DMS153 treated with DMSO at 0.1 percent for 48 hours (cell line): ENCODE results near the gene USP17L24.
"Not testable (repeated sequence)": the region's sequence is repeated elsewhere in the genome, so short reads cannot be mapped to it uniquely, and the experiment has no call there.

Source experiments
- DNase-seq: peaks from one replicate; lab custom pipeline; 2025; ENCODE audit not compliant: unreplicated experiment; lab: John Stamatoyannopoulos, UW

USP17L24 gene, protein sequence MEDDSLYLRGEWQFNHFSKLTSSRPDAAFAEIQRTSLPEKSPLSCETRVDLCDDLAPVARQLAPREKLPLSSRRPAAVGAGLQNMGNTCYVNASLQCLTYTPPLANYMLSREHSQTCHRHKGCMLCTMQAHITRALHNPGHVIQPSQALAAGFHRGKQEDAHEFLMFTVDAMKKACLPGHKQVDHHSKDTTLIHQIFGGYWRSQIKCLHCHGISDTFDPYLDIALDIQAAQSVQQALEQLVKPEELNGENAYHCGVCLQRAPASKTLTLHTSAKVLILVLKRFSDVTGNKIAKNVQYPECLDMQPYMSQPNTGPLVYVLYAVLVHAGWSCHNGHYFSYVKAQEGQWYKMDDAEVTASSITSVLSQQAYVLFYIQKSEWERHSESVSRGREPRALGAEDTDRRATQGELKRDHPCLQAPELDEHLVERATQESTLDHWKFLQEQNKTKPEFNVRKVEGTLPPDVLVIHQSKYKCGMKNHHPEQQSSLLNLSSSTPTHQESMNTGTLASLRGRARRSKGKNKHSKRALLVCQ

DNA sequence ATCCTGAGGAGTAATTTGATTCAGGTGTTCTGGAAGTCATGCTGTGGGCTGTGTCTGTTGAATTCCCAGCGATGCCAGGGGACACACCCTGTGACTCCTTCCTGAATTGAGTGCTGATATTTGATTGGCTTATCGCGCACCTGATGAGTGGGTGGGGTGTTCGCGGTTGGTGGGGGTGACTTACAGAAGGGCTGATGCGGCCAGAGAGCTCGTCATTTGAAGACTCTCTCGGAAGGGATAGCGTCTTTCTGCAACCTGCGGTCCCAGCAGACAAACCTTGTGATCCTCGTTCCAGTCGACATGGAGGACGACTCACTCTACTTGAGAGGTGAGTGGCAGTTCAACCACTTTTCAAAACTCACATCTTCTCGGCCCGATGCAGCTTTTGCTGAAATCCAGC is at the start of gene USP17L24:
USP17L24 (plus strand) TSS at position 301 of the 400 bp plus-strand sequence; CDS start at position 301, 0 bp downstream.
- DNase-seq = not testable (repeated sequence)

- not testable (repeated sequence) for DNase-seq
Measured at GRCh38 chr4:9324191-9324590, 774 bp upstream of the USP17L24 start.

GRCh38 chr4:9329611-9330010 is 4.6 kb downstream of the USP17L24 start, which contains the start of gene USP17L25:
Gene USP17L25, plus strand, starts transcription at chr4:9329911. Its CDS starts 0 bp downstream, at chr4:9329911.
- DNase-seq = not testable (repeated sequence)

GRCh38 chr4:9334358-9334757 is 9.4 kb downstream of the USP17L24 start, which contains the start of gene USP17L26:
Gene USP17L26, plus strand, starts transcription at chr4:9334658. Its CDS starts 0 bp downstream, at chr4:9334658.
- not testable (repeated sequence) for DNase-seq

- not testable (repeated sequence) for DNase-seq
Measured at GRCh38 chr4:9339103-9339502, 14.1 kb downstream of the USP17L24 start, which contains the start of gene USP17L5. Gene USP17L5, plus strand, starts transcription at chr4:9339403. Its CDS starts 0 bp downstream, at chr4:9339403.

DNA sequence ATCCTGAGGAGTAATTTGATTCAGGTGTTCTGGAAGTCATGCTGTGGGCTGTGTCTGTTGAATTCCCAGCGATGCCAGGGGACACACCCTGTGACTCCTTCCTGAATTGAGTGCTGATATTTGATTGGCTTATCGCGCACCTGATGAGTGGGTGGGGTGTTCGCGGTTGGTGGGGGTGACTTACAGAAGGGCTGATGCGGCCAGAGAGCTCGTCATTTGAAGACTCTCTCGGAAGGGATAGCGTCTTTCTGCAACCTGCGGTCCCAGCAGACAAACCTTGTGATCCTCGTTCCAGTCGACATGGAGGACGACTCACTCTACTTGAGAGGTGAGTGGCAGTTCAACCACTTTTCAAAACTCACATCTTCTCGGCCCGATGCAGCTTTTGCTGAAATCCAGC is 18.9 kb downstream of the USP17L24 start, which contains the start of gene USP17L27:
USP17L27 (plus strand) TSS at position 301 of the 400 bp plus-strand sequence; CDS start at position 301, 0 bp downstream.
- DNase-seq = not testable (repeated sequence)

DNA sequence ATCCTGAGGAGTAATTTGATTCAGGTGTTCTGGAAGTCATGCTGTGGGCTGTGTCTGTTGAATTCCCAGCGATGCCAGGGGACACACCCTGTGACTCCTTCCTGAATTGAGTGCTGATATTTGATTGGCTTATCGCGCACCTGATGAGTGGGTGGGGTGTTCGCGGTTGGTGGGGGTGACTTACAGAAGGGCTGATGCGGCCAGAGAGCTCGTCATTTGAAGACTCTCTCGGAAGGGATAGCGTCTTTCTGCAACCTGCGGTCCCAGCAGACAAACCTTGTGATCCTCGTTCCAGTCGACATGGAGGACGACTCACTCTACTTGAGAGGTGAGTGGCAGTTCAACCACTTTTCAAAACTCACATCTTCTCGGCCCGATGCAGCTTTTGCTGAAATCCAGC is 23.6 kb downstream of the USP17L24 start, which contains the start of gene USP17L28:
USP17L28 (plus strand) TSS at position 301 of the 400 bp plus-strand sequence; CDS start at position 301, 0 bp downstream.
- DNase-seq = not testable (repeated sequence)

GRCh38 chr4:9350866-9351265 is 25.9 kb downstream of the USP17L24 start:
- DNase-seq = not testable (repeated sequence)

GRCh38 chr4:9353338-9353737 is 28.4 kb downstream of the USP17L24 start, which contains the start of gene USP17L29:
Gene USP17L29, plus strand, starts transcription at chr4:9353638. Its CDS starts 0 bp downstream, at chr4:9353638.
- DNase-seq = not testable (repeated sequence)

DNA sequence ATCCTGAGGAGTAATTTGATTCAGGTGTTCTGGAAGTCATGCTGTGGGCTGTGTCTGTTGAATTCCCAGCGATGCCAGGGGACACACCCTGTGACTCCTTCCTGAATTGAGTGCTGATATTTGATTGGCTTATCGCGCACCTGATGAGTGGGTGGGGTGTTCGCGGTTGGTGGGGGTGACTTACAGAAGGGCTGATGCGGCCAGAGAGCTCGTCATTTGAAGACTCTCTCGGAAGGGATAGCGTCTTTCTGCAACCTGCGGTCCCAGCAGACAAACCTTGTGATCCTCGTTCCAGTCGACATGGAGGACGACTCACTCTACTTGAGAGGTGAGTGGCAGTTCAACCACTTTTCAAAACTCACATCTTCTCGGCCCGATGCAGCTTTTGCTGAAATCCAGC is 37.9 kb downstream of the USP17L24 start, which contains the start of gene USP17L30:
USP17L30 (plus strand) TSS at position 301 of the 400 bp plus-strand sequence; CDS start at position 301, 0 bp downstream.
- DNase-seq = not testable (repeated sequence)
